GM19193 (cell line): ENCODE measurements around the gene GJA8.

Source experiments
- POLR2A ChIP-seq: IDR thresholded peaks from 4 replicates; pipeline ENCODE4 v1.6.1; 2011; ENCODE audit not compliant: insufficient read depth, insufficient read length; ENCODE audit errors: extremely low read depth

GJA8 gene

GRCh38 chr1:147924813-147925212, 22.2 kb downstream of the GJA8 start:
- TF ChIP-seq POLR2A: no peak

- TF ChIP-seq POLR2A: peak; percentile 91
These were observed 25.9 kb downstream of the GJA8 start, which contains the start of gene GPR89B for GRCh38 chr1:147928236-147929132. Gene GPR89B (plus strand): TSS chr1:147928420. CDS start chr1:147928537, 117 bp downstream.
